Smooth muscle cell (in vitro differentiated cells): ENCODE measurements around the gene CYP4V2. TPM values are rescaled to one million over a fixed set of nuclear protein-coding genes. Genes with fewer than 3 reads are reported as not detected.

Source experiments
- DNase-seq: peaks from one replicate; lab custom pipeline; 2025; ENCODE audit not compliant: unreplicated experiment; lab: John Stamatoyannopoulos, UW
- H2AFZ ChIP-seq: fragments of 200-600 bp; sonication (generic); 2 replicates; pipeline ENCODE4 v1.6.0; 2016; ENCODE audit warnings: antibody characterized with exemption, low read depth, mild to moderate bottlenecking
- H3F3A ChIP-seq: fragments of 200-600 bp; sonication (generic); 2 replicates; pipeline ENCODE4 v1.6.0; 2017; ENCODE audit warnings: antibody characterized with exemption, low read depth
- H3K27ac ChIP-seq: fragments of 200-600 bp; sonication (generic); 2 replicates; pipeline ENCODE4 v1.5.1; 2016; ENCODE audit warnings: low read depth, mild to moderate bottlenecking
- H3K27me3 ChIP-seq: fragments of 200-600 bp; sonication (generic); 2 replicates; pipeline ENCODE4 v1.6.1; 2016; ENCODE audit warnings: low read depth, mild to moderate bottlenecking
- H3K36me3 ChIP-seq: fragments of 200-600 bp; sonication (generic); 2 replicates; pipeline ENCODE4 v1.5.1; 2016; ENCODE audit warnings: low read depth
- H3K4me1 ChIP-seq: fragments of 200-600 bp; sonication (generic); 2 replicates; pipeline ENCODE4 v1.5.1; 2016; ENCODE audit warnings: low read depth
- H3K4me2 ChIP-seq: fragments of 200-600 bp; sonication (generic); 2 replicates; pipeline ENCODE4 v1.6.0; 2016; ENCODE audit warnings: mild to moderate bottlenecking
- H3K4me3 ChIP-seq: fragments of 200-600 bp; sonication (generic); 2 replicates; pipeline ENCODE4 v1.5.1; 2016; ENCODE audit warnings: mild to moderate bottlenecking
- H3K79me2 ChIP-seq: fragments of 200-600 bp; sonication (generic); 2 replicates; pipeline ENCODE4 v1.6.0; 2016; ENCODE audit warnings: low read depth, mild to moderate bottlenecking
- H3K9ac ChIP-seq: fragments of 200-600 bp; sonication (generic); 2 replicates; pipeline ENCODE4 v1.6.0; 2016; ENCODE audit warnings: low read depth
- H3K9me3 ChIP-seq: fragments of 200-600 bp; sonication (generic); replicated peaks from 2 replicates; pipeline ENCODE4 v1.5.1; 2016; ENCODE audit warnings: low read depth
- H4K20me1 ChIP-seq: fragments of 200-600 bp; sonication (generic); 2 replicates; pipeline ENCODE4 v1.6.0; 2016; ENCODE audit warnings: low read depth
- WGBS: methylation state at CpG from one replicate; pipeline ENCODE4 v1.1.7; 2016; ENCODE audit warnings: low lambda C conversion rate; 5-methylcytosine and 5-hydroxymethylcytosine counted together
- polyA plus RNA-seq: library from polyadenylated mRNA; unstranded; fragments of >200 nt; fragmentation: Nextera tagmentation; extraction: Ambion mirVana; gene quantifications from 2 replicates; pipeline ENCODE4 v1.2.1, GENCODE V29; 2016
- total RNA-seq: library from RNA; depleted of rRNA; stranded (reverse); fragments of >200 nt; gene quantifications from 2 replicates; pipeline ENCODE4 v1.2.3, GENCODE V29; 2014
- TF ChIP-seq, protein P1 (sequence below): fragments of 200-600 bp; sonication (generic); IDR thresholded peaks from 2 replicates; pipeline ENCODE4 v1.5.1; 2017; ENCODE audit warnings: borderline replicate concordance, mild to moderate bottlenecking, antibody characterized with exemption; ENCODE audit not compliant: insufficient read depth, poor library complexity, severe bottlenecking

Gene CYP4V2
- total and polyA plus RNA-seq, 2 experiments from 2014 or later, result 0.42 to 3.4 TPM

DNA sequence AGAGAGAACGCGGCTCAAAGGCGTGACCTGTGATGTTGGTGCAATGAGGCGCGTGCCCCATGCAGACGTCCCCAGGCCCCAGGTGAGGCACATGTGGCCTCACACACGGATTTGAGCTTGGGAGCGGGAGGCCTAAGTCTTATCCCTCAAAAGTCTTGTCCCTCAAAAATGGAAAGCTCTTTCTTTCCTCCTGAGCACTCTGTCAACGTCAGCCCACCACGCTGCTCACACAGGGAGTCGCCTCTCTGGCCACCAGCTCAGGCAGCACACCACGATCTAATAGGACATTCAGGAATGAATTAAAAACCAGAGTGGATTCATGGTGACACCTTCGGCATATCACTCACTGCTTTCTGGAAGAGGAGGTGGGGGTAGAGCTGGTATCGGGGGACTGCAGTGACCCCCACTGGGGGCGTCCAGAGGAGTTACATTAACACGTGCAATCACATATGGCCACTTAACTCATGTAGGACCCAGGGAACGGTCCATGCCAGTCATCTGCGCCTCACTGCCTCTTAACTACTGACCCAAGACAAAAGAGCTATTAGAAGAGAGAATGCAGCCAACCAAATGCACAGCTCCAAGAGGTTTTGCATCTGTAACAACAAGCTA lies 21.9 kb upstream of the CYP4V2 start:
- Histone ChIP-seq H3K4me3 (no peak overlapping the region), H2AFZ (no peak overlapping the region), H3K36me3 (no peaks in the 10 kb centered on the region), H3K27me3 (no peaks in the 10 kb centered on the region), H3F3A (no peaks in the 10 kb centered on the region), H3K4me1 (no peaks in the 10 kb centered on the region), H3K27ac (no peak overlapping the region), H3K4me2 (no peak overlapping the region), H3K79me2 (no peaks in the 10 kb centered on the region), H3K9me3 (no peaks in the 10 kb centered on the region), H3K9ac (no peak overlapping the region), H4K20me1 (no peaks in the 10 kb centered on the region)
- TF ChIP-seq, protein P1, sequence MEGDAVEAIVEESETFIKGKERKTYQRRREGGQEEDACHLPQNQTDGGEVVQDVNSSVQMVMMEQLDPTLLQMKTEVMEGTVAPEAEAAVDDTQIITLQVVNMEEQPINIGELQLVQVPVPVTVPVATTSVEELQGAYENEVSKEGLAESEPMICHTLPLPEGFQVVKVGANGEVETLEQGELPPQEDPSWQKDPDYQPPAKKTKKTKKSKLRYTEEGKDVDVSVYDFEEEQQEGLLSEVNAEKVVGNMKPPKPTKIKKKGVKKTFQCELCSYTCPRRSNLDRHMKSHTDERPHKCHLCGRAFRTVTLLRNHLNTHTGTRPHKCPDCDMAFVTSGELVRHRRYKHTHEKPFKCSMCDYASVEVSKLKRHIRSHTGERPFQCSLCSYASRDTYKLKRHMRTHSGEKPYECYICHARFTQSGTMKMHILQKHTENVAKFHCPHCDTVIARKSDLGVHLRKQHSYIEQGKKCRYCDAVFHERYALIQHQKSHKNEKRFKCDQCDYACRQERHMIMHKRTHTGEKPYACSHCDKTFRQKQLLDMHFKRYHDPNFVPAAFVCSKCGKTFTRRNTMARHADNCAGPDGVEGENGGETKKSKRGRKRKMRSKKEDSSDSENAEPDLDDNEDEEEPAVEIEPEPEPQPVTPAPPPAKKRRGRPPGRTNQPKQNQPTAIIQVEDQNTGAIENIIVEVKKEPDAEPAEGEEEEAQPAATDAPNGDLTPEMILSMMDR, result no peak
- no peak for DNase-seq
- WGBS, result 92% methylated on average over 18 of the region's 18 CpGs

DNA sequence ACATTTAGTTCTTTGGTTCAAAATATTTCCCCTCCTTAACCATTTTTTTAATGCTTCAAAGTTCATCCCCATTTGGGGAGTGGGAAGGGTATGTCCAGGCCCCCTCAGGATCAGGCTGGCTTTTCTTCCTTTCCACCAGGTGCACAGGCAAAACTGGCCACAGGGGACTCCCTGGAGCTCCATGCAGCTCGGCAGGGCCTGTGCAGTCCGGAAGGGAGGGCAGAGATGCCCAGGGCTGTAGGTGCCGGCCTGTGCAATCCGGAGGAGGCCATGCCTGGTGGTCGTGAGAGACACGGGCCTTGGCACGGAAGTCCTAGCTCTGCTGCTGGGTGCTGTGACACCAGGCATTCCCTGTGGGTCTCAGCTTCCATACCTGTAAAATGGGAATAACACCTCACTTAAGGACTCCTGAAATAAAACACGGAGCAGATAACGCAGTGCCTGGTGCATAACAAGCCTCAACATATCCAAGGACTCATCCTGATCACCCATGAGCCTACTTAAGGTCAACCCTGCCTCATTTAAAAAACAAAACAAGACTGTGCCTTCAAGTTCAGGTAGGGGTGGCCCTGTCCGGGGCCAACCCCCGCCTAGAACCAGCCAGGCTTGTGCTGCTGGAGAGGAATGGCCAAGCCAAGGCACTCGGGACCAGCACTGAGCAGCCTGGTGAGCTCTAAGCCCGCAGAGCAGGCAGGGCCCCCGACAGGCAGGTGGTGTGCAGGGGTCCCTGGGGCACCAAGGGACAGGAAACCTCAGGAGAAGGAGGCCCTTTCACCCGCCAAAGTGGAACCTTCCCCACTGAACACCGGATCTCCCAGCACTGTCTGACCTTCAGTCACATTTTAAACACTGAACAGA lies 21.2 kb upstream of the CYP4V2 start:
- Histone ChIP-seq H3K79me2 (no peaks in the 10 kb centered on the region), H3K4me3 (no peak overlapping the region), H3K4me2 (no peak overlapping the region), H3K27ac (no peak overlapping the region), H2AFZ (no peak overlapping the region), H3K36me3 (no peaks in the 10 kb centered on the region), H3F3A (no peaks in the 10 kb centered on the region), H3K27me3 (no peaks in the 10 kb centered on the region), H3K9me3 (no peaks in the 10 kb centered on the region), H4K20me1 (no peaks in the 10 kb centered on the region), H3K9ac (no peak overlapping the region), H3K4me1 (no peaks in the 10 kb centered on the region)
- DNase-seq, result no peak
- TF ChIP-seq, protein P1, result no peak
- WGBS, result 88% methylated on average over 16 of the region's 16 CpGs

DNA sequence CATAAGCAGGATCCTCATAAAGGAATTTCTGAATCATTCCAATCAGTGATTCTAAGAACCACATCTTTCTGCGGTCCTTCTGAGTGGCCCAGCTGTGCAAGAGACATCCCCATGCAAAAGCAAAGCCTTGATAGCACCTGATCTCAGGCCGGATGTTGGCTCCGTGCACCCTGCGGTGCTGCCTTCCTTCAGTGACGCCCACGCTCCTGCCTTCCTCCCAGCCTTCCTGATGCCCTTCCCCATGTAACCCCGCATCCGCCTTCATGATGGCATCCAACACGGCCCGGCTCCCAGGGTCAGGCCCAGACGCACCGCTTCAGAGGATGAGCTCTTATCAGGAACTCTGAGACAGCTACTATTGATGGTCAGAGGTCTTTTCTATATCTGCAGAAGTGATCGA lies 20.4 kb upstream of the CYP4V2 start:
- Histone ChIP-seq H3K4me3 (no peak overlapping the region), H3K27ac (no peak overlapping the region), H3K9ac (no peak overlapping the region), H3K27me3 (no peaks in the 10 kb centered on the region), H2AFZ (no peak overlapping the region), H3K79me2 (no peaks in the 10 kb centered on the region), H3F3A (no peaks in the 10 kb centered on the region), H3K4me1 (no peaks in the 10 kb centered on the region), H4K20me1 (no peaks in the 10 kb centered on the region), H3K4me2 (no peak overlapping the region), H3K36me3 (no peaks in the 10 kb centered on the region), H3K9me3 (no peaks in the 10 kb centered on the region)
- TF ChIP-seq, protein P1, result no peak
- no peak for DNase-seq
- 93% methylated on average over 13 of the region's 13 CpGs for WGBS

DNA sequence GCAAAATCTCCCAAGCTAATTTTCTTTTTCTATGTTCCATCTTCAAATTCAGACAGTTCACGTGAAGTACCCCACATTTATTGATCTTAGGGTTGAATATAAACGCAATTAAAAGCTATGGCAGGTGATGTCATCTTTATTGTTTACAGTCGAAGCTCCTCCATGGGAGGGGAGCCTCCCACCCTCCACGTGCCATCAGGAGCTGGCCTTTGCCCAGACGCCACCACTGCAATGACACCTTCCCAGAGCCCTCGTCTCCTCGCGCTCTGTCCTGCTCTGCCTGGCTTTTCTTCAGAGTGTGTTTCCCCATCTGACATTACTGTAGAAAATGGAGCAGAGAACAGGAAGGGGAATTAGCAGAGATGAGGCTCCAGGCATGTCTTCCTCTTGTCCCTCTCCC lies 18.8 kb upstream of the CYP4V2 start:
- Histone ChIP-seq H3K4me3 (no peak overlapping the region), H3K4me2 (no peak overlapping the region), H3K27ac (no peak overlapping the region), H3K9ac (no peak overlapping the region), H3K36me3 (no peaks in the 10 kb centered on the region), H4K20me1 (no peaks in the 10 kb centered on the region), H3K79me2 (no peaks in the 10 kb centered on the region), H3K4me1 (no peaks in the 10 kb centered on the region), H2AFZ (no peak overlapping the region), H3K27me3 (no peaks in the 10 kb centered on the region), H3F3A (no peaks in the 10 kb centered on the region), H3K9me3 (no peaks in the 10 kb centered on the region)
- no peak for DNase-seq
- TF ChIP-seq, protein P1, result no peak
- WGBS, result no CpG with 5 or more reads among the region's 8 CpGs
